Measurements from ENCODE around the gene SIRPD. TPM values are rescaled to one million over a fixed set of nuclear protein-coding genes. Genes with fewer than 3 reads are reported as not detected.

Gene SIRPD
- total and polyA plus RNA-seq, 2 of the 8 experiments (the other 6 are each of a cell fraction or from before 2014, with no cell fraction given), result not detected

- no peak overlapping the region for H3K4ac ChIP-seq (replicated peaks; ENCODE audit: insufficient read length, low read depth, low read length)
- H3K23me2 ChIP-seq (ENCODE audit: low read depth, low read length), result no peaks in the 10 kb centered on the region; the same call in 1 of the 2 replicates
- H3K4me1 ChIP-seq (replicated peaks in 1 of 4; ENCODE audit: control insufficient read depth in 3 of 4, insufficient read depth in 4 of 4, low read length in 3 of 4), result peaks cover 0 to 5% (median 0%) of the 10 kb centered on the region in 4 experiments; a peak in 1 of 7 replicates
- peaks cover 0 to 2% (median 0%) of the 10 kb centered on the region in 4 experiments; a peak in 2 of 7 replicates for H3K27me3 ChIP-seq (replicated peaks in 1 of 4; ENCODE audit: control insufficient read depth in 3 of 4, extremely low read depth in 1 of 4, insufficient read depth in 3 of 4, low read length in 3 of 4)
- no peak for TF ChIP-seq CEBPB (IDR thresholded peaks at IDR 0.05; ENCODE audit: low read depth, low read length)
- no peak for TF ChIP-seq GTF2F1 (IDR thresholded peaks at IDR 0.05; ENCODE audit: borderline replicate concordance, low read depth, low read length)
- TF ChIP-seq RFX5 (IDR thresholded peaks at IDR 0.05; ENCODE audit: borderline replicate concordance, low read depth, low read length), result no peak
- TF ChIP-seq EP300 (IDR thresholded peaks at IDR 0.05; ENCODE audit: borderline replicate concordance in 1 of 2, low read depth in 2 of 2, low read length in 2 of 2), result no peak
- TF ChIP-seq CHD1 (IDR thresholded peaks at IDR 0.05; ENCODE audit: low read depth, low read length), result no peak
- no peak for TF ChIP-seq ATF3 (IDR thresholded peaks at IDR 0.05; ENCODE audit: insufficient read depth, low read depth, low read length)
- TF ChIP-seq HDAC6 (IDR thresholded peaks at IDR 0.05; ENCODE audit: low read depth, low read length), result no peak
- no peak for TF ChIP-seq RAD21 (IDR thresholded peaks at IDR 0.05 in 1 of 2, conservative IDR thresholded peaks at IDR 0.05 in 1 of 2; ENCODE audit: low read depth in 2 of 2, low read length in 2 of 2)
- TF ChIP-seq SIX5 (IDR thresholded peaks at IDR 0.05; ENCODE audit: low read depth, low read length), result no peak
- no peak for TF ChIP-seq CBX8 (IDR thresholded peaks at IDR 0.05; ENCODE audit: borderline replicate concordance, low read depth, low read length)
- H3K56ac ChIP-seq (replicated peaks; ENCODE audit: insufficient read length, low read depth, low read length), result no peak overlapping the region
- H2BK120ac ChIP-seq (replicated peaks; ENCODE audit: low read depth, low read length), result no peak overlapping the region
- H4K5ac ChIP-seq (ENCODE audit: insufficient read length, low read depth, low read length), result no peak overlapping the region
- H2BK15ac ChIP-seq (ENCODE audit: low read length), result no peak overlapping the region
- H3K4me2 ChIP-seq (ENCODE audit: insufficient read depth in 1 of 2, low read depth in 2 of 2, low read length in 2 of 2), result no peak overlapping the region
- no peak overlapping the region for H4K8ac ChIP-seq (ENCODE audit: extremely low read depth, insufficient read depth, low read length)
- H3K27ac ChIP-seq (ENCODE audit: low read depth, low read length), result no peak overlapping the region
- ChIA-PET POLR2A (ENCODE audit: partially characterized antibody) (no interaction called here), CTCF (ENCODE audit: partially characterized antibody) (interaction anchor here (3.6 kb wide), 1 partner anchor 10 kb away, joined by 12 read pairs; no protein-coding TSS in a partner anchor)
- no peak overlapping the region for H2AK5ac ChIP-seq (ENCODE audit: low read depth, low read length)
- H2BK5ac ChIP-seq (ENCODE audit: low read depth, low read length), result no peak overlapping the region
- H3K18ac ChIP-seq (ENCODE audit: extremely low read depth, low read length), result no peak overlapping the region
- H3K14ac ChIP-seq (ENCODE audit: insufficient read length), result no peak overlapping the region
- no peak overlapping the region for H3K9ac ChIP-seq (replicated peaks in 1 of 4; ENCODE audit: extremely low read depth in 1 of 4, low read depth in 3 of 4, low read length in 3 of 4)
- H2AFZ ChIP-seq (ENCODE audit: low read length), result no peak overlapping the region
- no peaks in the 10 kb centered on the region for H3K36me3 ChIP-seq (ENCODE audit: control insufficient read depth in 2 of 4, insufficient read depth in 4 of 4, low read length in 3 of 4)
- H3K9me3 ChIP-seq (ENCODE audit: insufficient read depth in 2 of 2, low read depth in 1 of 2, low read length in 1 of 2), result no peaks in the 10 kb centered on the region
- no peaks in the 10 kb centered on the region for H3K79me1 ChIP-seq (ENCODE audit: low read depth, low read length)
- 100% methylated on average over 1 of the region's 1 CpG; no CpG with 5 or more reads in 1 of the 2 experiments for WGBS, 2 experiments (ENCODE audit: extremely low coverage in 1 of 2, insufficient coverage in 1 of 2, insufficient read length in 1 of 2, insufficient replicate concordance in 2 of 2, low coverage in 1 of 2, low lambda C conversion rate in 2 of 2, missing lambda C conversion rate in 1 of 2)
- DNase-seq (ENCODE audit: low read depth in 1 of 2, low spot score in 2 of 2), result no peak
- no peak overlapping the region for H2BK20ac ChIP-seq (ENCODE audit: low read length)
- H2BK12ac ChIP-seq (ENCODE audit: low read depth, low read length), result no peak overlapping the region
- H4K91ac ChIP-seq (replicated peaks; ENCODE audit: insufficient read length, low read length), result no peak overlapping the region
- no peak for FAIRE-seq
- H3K4me3 ChIP-seq (ENCODE audit: extremely low read depth in 1 of 4, insufficient read depth in 2 of 4, low read depth in 3 of 4, low read length in 4 of 4), result no peak overlapping the region
- no peaks in the 10 kb centered on the region for H4K20me1 ChIP-seq (replicated peaks in 1 of 2; ENCODE audit: control insufficient read depth in 1 of 2, insufficient read depth in 2 of 2, low read length in 2 of 2)
- no peaks in the 10 kb centered on the region for H3K79me2 ChIP-seq (ENCODE audit: control insufficient read depth in 1 of 2, insufficient read depth in 2 of 2, low read length in 2 of 2)
- no peak overlapping the region for H3K23ac ChIP-seq (ENCODE audit: insufficient read length)
Observed at GRCh38 chr20:1513801-1514200, 43.7 kb downstream of the SIRPD start.

Measured in H1 (cell line).